PC-9 (cell line): ENCODE data around the gene HOXC9. TPM values are rescaled to one million over a fixed set of nuclear protein-coding genes. Genes with fewer than 3 reads are reported as not detected.

Source experiments
- BruUV-seq: library from RNA; stranded (reverse); fragments of 400-500 nt; replicated peaks from 2 replicates; lab custom pipeline; 2021; lab: Mats Ljungman, UMichigan
- CTCF ChIA-PET: fragments of 300-600 bp; sonication (Branson Sonifier 250); formaldehyde crosslinking; loops from one replicate; lab custom pipeline; 2022; ENCODE audit warnings: antibody characterized with exemption; lab: Charles Lee
- POLR2A ChIA-PET: fragments of 300-600 bp; sonication (Branson Sonifier 250); formaldehyde crosslinking; loops from one replicate; lab custom pipeline; 2022; ENCODE audit warnings: antibody characterized with exemption; ENCODE audit not compliant: unreplicated experiment; lab: Charles Lee
- DNase-seq, 2 experiments: peaks; one replicate each; pipeline versions ENCODE4 v3.0.0 to v3.0.0-alpha.2; 2015 to 2022; ENCODE audit warnings: mixed read lengths in 1 of 2
- H2AFZ ChIP-seq: fragments of 200-600 bp; sonication (generic); 2 replicates; pipeline ENCODE4 v1.8.1; 2017; ENCODE audit warnings: antibody characterized with exemption
- H3F3A ChIP-seq: fragments of 200-600 bp; sonication (generic); 2 replicates; pipeline ENCODE4 v1.8.1; 2017; ENCODE audit warnings: antibody characterized with exemption, mild to moderate bottlenecking, low read depth; ENCODE audit not compliant: insufficient read depth
- H3K27ac ChIP-seq: fragments of 200-600 bp; sonication (generic); 2 replicates; pipeline ENCODE4 v1.6.1; 2016; ENCODE audit warnings: mixed run types
- H3K27me3 ChIP-seq: fragments of 200-600 bp; sonication (generic); 2 replicates; pipeline ENCODE4 v1.6.1; 2016; ENCODE audit warnings: low read depth, mixed run types; ENCODE audit not compliant: insufficient read depth
- H3K36me3 ChIP-seq: fragments of 200-600 bp; sonication (generic); 2 replicates; pipeline ENCODE4 v1.6.1; 2016; ENCODE audit warnings: low read depth, mixed run types
- H3K4me1 ChIP-seq: fragments of 200-600 bp; sonication (generic); replicated peaks from 2 replicates; pipeline ENCODE4 v1.6.1; 2016; ENCODE audit warnings: mixed run types; ENCODE audit not compliant: insufficient read depth
- H3K4me2 ChIP-seq: fragments of 200-600 bp; sonication (generic); 2 replicates; pipeline ENCODE4 v1.6.1; 2017; ENCODE audit warnings: mixed run types
- H3K4me3 ChIP-seq: fragments of 200-600 bp; sonication (generic); 2 replicates; pipeline ENCODE4 v1.6.1; 2016; ENCODE audit warnings: mixed run types
- H3K79me2 ChIP-seq: fragments of 200-600 bp; sonication (generic); 2 replicates; pipeline ENCODE4 v1.6.1; 2017; ENCODE audit warnings: low read depth, mixed run types
- H3K9me2 ChIP-seq: fragments of 200-600 bp; sonication (generic); 2 replicates; pipeline ENCODE4 v1.8.1; 2017; ENCODE audit warnings: mild to moderate bottlenecking; ENCODE audit not compliant: insufficient read depth
- H3K9me3 ChIP-seq: fragments of 200-600 bp; sonication (generic); 2 replicates; pipeline ENCODE4 v1.8.1; 2016; ENCODE audit warnings: low read depth; ENCODE audit not compliant: insufficient read depth
- H4K20me1 ChIP-seq: fragments of 200-600 bp; sonication (generic); 2 replicates; pipeline ENCODE4 v1.8.1; 2017; ENCODE audit not compliant: insufficient read depth
- EZH2 ChIP-seq: fragments of 200-600 bp; sonication (generic); IDR thresholded peaks from 2 replicates; pipeline ENCODE4 v1.8.0; 2017; ENCODE audit warnings: antibody characterized with exemption, low read depth
- intact Hi-C: fragments of 100-400 bp; cut with micrococcal nuclease; formaldehyde crosslinking; loops from one replicate; pipeline ENCODE4 v1.10.0; 2022; ENCODE audit not compliant: unreplicated experiment
- total RNA-seq: library from RNA; stranded (reverse); gene quantifications from 2 replicates; pipeline ENCODE4 v1.2.3, GENCODE V29; 2021
- TF ChIP-seq, protein P1 (sequence below): fragments of 200-600 bp; sonication (generic); conservative IDR thresholded peaks from 2 replicates; pipeline ENCODE4 v1.6.1; 2017; ENCODE audit warnings: mixed run types, antibody characterized with exemption, mild to moderate bottlenecking, moderate library complexity

Gene HOXC9
- total RNA-seq, 1 experiment from 2014 or later, result 10.2 TPM

GRCh38 chr12:53963005-53963404, 37.0 kb upstream of the HOXC9 start:
- peaks cover 10% of the 10 kb centered on the region for H3K4me1 ChIP-seq
- no peaks in the 10 kb centered on the region for H3K27me3 ChIP-seq
- POLR2A ChIA-PET, result no interaction called here
- DNase-seq, result no peak
- H3K27ac ChIP-seq, result no peak overlapping the region
- no peaks in the 10 kb centered on the region for H3K9me2 ChIP-seq
- no peaks in the 10 kb centered on the region; the same call in 1 of the 2 replicates for H4K20me1 ChIP-seq
- BruUV-seq, result no TSS peak
- CTCF ChIA-PET, result no interaction called here
- H3K4me3 ChIP-seq, result no peak overlapping the region
- TF ChIP-seq EZH2, result no peak
- TF ChIP-seq, protein P1, sequence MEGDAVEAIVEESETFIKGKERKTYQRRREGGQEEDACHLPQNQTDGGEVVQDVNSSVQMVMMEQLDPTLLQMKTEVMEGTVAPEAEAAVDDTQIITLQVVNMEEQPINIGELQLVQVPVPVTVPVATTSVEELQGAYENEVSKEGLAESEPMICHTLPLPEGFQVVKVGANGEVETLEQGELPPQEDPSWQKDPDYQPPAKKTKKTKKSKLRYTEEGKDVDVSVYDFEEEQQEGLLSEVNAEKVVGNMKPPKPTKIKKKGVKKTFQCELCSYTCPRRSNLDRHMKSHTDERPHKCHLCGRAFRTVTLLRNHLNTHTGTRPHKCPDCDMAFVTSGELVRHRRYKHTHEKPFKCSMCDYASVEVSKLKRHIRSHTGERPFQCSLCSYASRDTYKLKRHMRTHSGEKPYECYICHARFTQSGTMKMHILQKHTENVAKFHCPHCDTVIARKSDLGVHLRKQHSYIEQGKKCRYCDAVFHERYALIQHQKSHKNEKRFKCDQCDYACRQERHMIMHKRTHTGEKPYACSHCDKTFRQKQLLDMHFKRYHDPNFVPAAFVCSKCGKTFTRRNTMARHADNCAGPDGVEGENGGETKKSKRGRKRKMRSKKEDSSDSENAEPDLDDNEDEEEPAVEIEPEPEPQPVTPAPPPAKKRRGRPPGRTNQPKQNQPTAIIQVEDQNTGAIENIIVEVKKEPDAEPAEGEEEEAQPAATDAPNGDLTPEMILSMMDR, result no peak
- no peaks in the 10 kb centered on the region for H3K9me3 ChIP-seq
- no peak overlapping the region for H3K4me2 ChIP-seq
- H3F3A ChIP-seq, result no peaks in the 10 kb centered on the region
- H2AFZ ChIP-seq, result no peak overlapping the region
- no peaks in the 10 kb centered on the region for H3K36me3 ChIP-seq
- H3K79me2 ChIP-seq, result no peaks in the 10 kb centered on the region
- intact Hi-C loops, result no loop called here

- no peak overlapping the region for H3K4me3 ChIP-seq
- H3K9me2 ChIP-seq, result no peaks in the 10 kb centered on the region
- CTCF ChIA-PET, result no interaction called here
- no peak for TF ChIP-seq EZH2
- TF ChIP-seq, protein P1, result no peak
- no peaks in the 10 kb centered on the region for H3F3A ChIP-seq
- no peaks in the 10 kb centered on the region; the same call in 1 of the 2 replicates for H4K20me1 ChIP-seq
- no peak for DNase-seq
- no peaks in the 10 kb centered on the region for H3K9me3 ChIP-seq
- H2AFZ ChIP-seq, result no peak overlapping the region
- POLR2A ChIA-PET, result no interaction called here
- no TSS peak for BruUV-seq
- H3K79me2 ChIP-seq, result no peaks in the 10 kb centered on the region
- intact Hi-C loops, result no loop called here
- H3K4me1 ChIP-seq, result peaks cover 10% of the 10 kb centered on the region
- no peaks in the 10 kb centered on the region for H3K27me3 ChIP-seq
- no peaks in the 10 kb centered on the region for H3K36me3 ChIP-seq
- H3K4me2 ChIP-seq, result no peak overlapping the region
- H3K27ac ChIP-seq, result no peak overlapping the region
These were observed 36.3 kb upstream of the HOXC9 start for GRCh38 chr12:53963434-53964314.

GRCh38 chr12:53964315-53964713, 35.6 kb upstream of the HOXC9 start:
- no TSS peak for BruUV-seq
- Histone ChIP-seq H3K36me3 (no peaks in the 10 kb centered on the region), H3K79me2 (no peaks in the 10 kb centered on the region), H4K20me1 (no peaks in the 10 kb centered on the region; the same call in 1 of the 2 replicates), H2AFZ (no peak overlapping the region), H3K27ac (no peak overlapping the region), H3K9me2 (no peaks in the 10 kb centered on the region), H3F3A (no peaks in the 10 kb centered on the region), H3K9me3 (no peaks in the 10 kb centered on the region), H3K4me1 (peaks cover 10% of the 10 kb centered on the region), H3K27me3 (no peaks in the 10 kb centered on the region), H3K4me2 (no peak overlapping the region), H3K4me3 (no peak overlapping the region)
- ChIA-PET CTCF (no interaction called here), POLR2A (no interaction called here)
- intact Hi-C loops, result no loop called here
- DNase-seq, result no peak
- TF ChIP-seq EZH2, result no peak
- TF ChIP-seq, protein P1, result no peak
